ENCODE data around the gene ST6GALNAC4. TPM values are rescaled to one million over a fixed set of nuclear protein-coding genes. Genes with fewer than 3 reads are reported as not detected.

ST6GALNAC4 gene
- total RNA-seq, 1 donor from 2014 or later: 28.3 TPM

DNA sequence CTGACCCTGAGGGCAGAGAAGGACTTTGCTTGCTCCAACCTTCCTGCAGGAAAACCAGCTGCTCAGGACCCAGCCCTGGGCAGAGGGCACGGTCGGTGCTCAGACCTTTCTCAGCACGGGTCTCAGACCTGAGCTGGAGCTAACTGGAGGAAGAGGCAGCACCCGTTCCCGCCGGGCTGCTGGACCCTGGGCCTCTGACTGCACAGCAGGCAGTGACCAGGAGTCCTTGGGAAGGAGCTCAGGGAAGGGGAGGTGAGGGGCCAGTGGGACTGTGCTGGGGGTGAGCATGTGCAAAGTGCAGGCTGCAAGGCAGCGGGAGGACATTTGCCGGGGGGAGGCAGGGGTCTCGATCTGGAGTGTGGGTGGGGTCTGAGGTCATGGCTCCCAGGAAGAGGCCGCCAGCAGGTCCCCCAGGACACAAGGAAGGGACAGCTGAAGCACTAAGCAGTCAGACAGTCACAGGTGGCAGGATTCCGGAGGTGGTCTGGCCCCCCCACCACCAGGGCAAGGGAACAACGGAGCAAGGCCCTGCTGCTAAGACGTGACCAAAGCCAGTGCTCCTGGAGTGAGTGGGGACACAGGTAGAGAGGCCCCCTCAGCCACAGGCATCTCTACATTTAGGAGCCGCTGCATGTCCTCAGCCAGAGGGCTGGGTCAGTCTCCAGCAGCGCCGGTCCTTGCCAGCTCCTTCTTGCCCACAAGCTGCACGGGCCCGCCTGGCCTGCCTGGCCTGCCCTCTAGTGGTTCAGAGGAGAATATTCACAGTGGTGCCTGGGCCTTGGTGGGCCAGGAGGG, 25.6 kb upstream of the ST6GALNAC4 start:
- Mint-ChIP-seq H3K4me1 (peaks cover 22% of the 10 kb centered on the region), H3K9me3 (no peaks in the 10 kb centered on the region)

DNA sequence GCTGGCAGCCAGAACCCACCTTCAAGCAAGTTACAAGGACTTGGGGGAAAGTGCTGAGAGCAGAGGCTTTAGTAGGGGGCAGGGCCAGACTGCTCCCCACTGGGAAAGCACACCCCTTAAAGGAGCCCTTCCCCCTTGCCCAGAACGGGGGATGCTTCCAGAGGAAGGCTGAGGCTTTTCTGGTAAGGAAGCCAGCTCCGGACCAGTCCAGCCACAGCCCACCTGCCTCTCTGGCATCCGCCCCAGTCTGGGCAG, 25.0 kb upstream of the ST6GALNAC4 start:
- intact Hi-C loops (cut with micrococcal nuclease): loop anchor here (2.0 kb wide), 2 partner anchors 29 to 175 kb away; no protein-coding TSS in a partner anchor
- Mint-ChIP-seq H3K36me3 (ENCODE audit: low read depth) (peaks cover 38% of the 10 kb centered on the region), H3K27me3 (peaks cover 2% of the 10 kb centered on the region), H3K27ac (no peak overlapping the region), H3K9me3 (no peaks in the 10 kb centered on the region), H3K4me1 (peaks cover 27% of the 10 kb centered on the region), H3K4me3 (no peak overlapping the region)
- DNase-seq: no peak

More for the DNA sequence above, 25.6 kb upstream of the ST6GALNAC4 start:
- peak; percentile 84 for DNase-seq
- Mint-ChIP-seq H3K4me3 (no peak overlapping the region), H3K27ac (no peak overlapping the region), H3K36me3 (ENCODE audit: low read depth) (peaks cover 41% of the 10 kb centered on the region), H3K27me3 (peaks cover 2% of the 10 kb centered on the region)
- intact Hi-C loops (cut with micrococcal nuclease): loop anchor here (1.0 to 2.0 kb wide), 4 partner anchors 13 to 174 kb away; no protein-coding TSS in a partner anchor

- H3K36me3 Mint-ChIP-seq (ENCODE audit: low read depth): peaks cover 38% of the 10 kb centered on the region
- DNase-seq: no peak
Observed at GRCh38 chr9:127941062-127941960, 24.5 kb upstream of the ST6GALNAC4 start.

GRCh38 chr9:127940593-127940992, 23.8 kb upstream of the ST6GALNAC4 start:
- H3K4me1 Mint-ChIP-seq: peaks cover 40% of the 10 kb centered on the region
- H3K27ac Mint-ChIP-seq: no peak overlapping the region
- intact Hi-C loops (cut with micrococcal nuclease): no loop called here
- no peak overlapping the region for H3K4me3 Mint-ChIP-seq
- no peak for DNase-seq
- peaks cover 2% of the 10 kb centered on the region for H3K27me3 Mint-ChIP-seq
- H3K9me3 Mint-ChIP-seq: no peaks in the 10 kb centered on the region
- peaks cover 46% of the 10 kb centered on the region for H3K36me3 Mint-ChIP-seq (ENCODE audit: low read depth)

More at GRCh38 chr9:127941062-127941960, 24.5 kb upstream of the ST6GALNAC4 start:
- Mint-ChIP-seq H3K4me3 (no peak overlapping the region), H3K9me3 (no peaks in the 10 kb centered on the region), H3K4me1 (peaks cover 33% of the 10 kb centered on the region), H3K27ac (peak overlapping the region; percentile 29), H3K27me3 (peaks cover 2% of the 10 kb centered on the region)
- intact Hi-C loops (cut with micrococcal nuclease): no loop called here

DNA sequence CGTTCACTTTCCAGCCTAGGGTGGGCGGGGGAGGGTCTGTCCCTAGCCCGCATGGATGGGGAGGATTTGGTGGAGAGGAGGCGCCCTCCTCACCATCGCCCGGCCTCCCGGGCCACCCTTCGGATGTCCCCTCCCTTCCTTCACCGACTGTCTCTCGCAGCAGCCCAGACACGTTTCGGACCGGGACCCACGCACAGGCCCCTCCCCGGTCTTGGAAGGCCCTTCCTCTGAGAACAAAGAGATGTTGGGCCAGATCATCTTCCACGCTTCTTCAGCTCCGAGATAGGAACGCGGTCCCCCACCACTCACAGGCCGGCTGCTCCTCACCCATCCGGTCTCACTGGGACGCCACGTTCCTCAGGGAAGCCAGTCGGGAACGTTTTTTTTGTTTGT, 21.5 kb upstream of the ST6GALNAC4 start:
- intact Hi-C loops (cut with micrococcal nuclease): no loop called here
- Mint-ChIP-seq H3K36me3 (ENCODE audit: low read depth) (peaks cover 40% of the 10 kb centered on the region), H3K27ac (peak overlapping the region; percentile 49), H3K4me3 (peak overlapping the region; percentile 35), H3K27me3 (peaks cover 2% of the 10 kb centered on the region), H3K9me3 (no peaks in the 10 kb centered on the region), H3K4me1 (peaks cover 41% of the 10 kb centered on the region)
- peak; percentile 70 for DNase-seq

DNA sequence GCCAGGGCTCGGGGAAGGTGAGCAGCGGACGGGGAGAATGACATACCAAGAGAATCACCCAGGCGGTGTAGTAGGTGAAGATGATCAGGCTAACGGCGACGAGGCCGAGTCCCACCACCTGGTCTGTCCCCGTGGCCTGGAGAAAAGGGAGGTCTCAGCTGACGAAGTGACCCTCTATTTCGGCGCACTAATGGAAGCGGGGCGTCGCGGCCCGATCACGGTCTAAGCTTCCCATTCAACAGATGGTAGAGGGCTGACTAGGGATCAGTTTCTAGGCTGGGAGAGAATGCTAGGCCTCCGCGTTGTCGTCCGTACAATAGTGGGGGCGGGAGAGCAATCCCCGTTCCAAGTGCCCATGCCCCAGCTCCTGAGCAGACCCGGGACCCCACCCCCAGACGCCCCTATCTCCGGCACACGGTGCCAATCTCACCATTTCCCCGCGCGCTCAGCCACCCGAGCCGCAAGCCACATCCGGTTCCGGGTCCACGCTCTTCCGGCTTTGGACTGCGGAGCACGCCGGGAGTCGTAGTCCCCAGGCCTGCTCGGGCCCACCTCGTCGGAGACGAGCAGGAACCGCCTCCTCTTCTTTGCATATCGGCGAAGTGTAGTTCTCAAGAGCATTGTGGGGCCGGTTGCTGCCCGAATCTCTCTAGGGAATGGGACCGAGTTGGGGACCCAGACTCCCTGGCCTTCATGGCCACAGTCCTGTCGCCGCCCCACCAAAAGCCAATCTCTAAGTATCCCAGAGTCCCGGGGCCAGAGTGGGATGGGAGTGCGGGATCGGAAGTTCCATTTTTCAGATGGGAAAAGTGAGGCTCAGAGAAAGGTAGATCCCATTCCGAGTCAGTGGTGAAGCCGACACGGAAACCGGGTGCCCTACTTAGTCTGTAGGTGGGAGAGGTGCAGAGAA, 20.8 kb upstream of the ST6GALNAC4 start, which contains the start of gene DPM2:
Gene DPM2 (minus strand): TSS at position 467 of the 910 bp plus-strand sequence. CDS start 34 bp downstream, at position 433.
- DNase-seq: peak; percentile 96
- Mint-ChIP-seq H3K9me3 (no peaks in the 10 kb centered on the region), H3K4me1 (peaks cover 42% of the 10 kb centered on the region), H3K27ac (peak within 1 kb of the TSS; percentile 85), H3K4me3 (peak within 1 kb of the TSS; percentile 89), H3K36me3 (ENCODE audit: low read depth) (peaks cover 40% of the 10 kb centered on the region), H3K27me3 (peaks cover 2% of the 10 kb centered on the region)
- intact Hi-C loops (cut with micrococcal nuclease): no loop called here

- Mint-ChIP-seq H3K4me3 (peak overlapping the region; percentile 89), H3K4me1 (peaks cover 42% of the 10 kb centered on the region), H3K36me3 (ENCODE audit: low read depth) (peaks cover 34% of the 10 kb centered on the region), H3K27ac (peak overlapping the region; percentile 85), H3K9me3 (no peaks in the 10 kb centered on the region), H3K27me3 (peaks cover 2% of the 10 kb centered on the region)
- no peak for DNase-seq
- intact Hi-C loops (cut with micrococcal nuclease): no loop called here
Observed at GRCh38 chr9:127937056-127937387, 20.2 kb upstream of the ST6GALNAC4 start.

DNA sequence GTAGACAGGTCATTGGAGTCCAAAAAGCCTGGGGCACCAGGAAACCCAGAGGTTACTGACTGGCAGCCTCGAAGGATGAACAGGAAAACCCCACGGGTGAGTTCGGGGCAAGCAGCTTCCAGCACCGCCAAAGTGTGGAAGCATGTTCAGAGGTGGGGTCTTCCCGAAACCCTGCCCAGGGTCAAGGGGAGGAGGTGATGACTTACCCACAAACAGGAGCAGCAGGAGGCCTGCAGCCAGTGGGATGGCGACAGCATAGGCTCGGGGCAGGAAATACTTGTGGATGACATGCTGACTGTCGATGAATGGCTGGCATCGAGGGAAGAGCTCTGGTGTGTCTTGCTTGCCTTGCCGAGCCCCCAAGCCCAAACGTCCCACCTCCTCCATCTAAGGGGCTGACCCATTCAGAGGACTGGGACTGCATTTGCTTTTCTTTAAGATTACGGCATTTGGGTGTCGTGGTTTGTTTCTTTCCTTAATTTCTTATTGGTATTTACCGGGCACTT, 19.6 kb upstream of the ST6GALNAC4 start:
- peak; percentile 68 for DNase-seq

DNA sequence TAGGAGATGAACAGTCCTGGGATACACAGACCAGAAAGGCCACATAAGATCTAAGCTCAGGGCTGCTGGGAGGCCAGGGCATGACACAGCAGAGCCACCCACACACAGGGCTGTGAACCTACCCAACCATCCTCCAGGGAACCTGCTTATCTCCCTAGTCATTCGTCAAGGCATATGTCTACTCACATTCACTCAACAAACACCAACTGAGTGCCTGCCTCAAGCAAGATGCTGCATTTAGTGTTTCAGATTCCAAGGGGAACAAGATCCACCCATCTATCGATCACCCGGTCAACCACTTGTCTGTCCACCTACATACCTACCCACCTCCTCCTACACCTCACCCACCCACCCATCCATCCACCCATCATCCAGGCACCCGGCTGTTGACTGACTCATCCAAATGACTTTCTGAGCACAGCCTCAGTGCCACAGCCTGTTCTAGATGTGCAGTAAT, 19.0 kb upstream of the ST6GALNAC4 start:
- H3K36me3 Mint-ChIP-seq (ENCODE audit: low read depth): peaks cover 30% of the 10 kb centered on the region
- peak; percentile 69 for DNase-seq
- intact Hi-C loops (cut with micrococcal nuclease): no loop called here
- H3K27me3 Mint-ChIP-seq: peaks cover 2% of the 10 kb centered on the region
- H3K9me3 Mint-ChIP-seq: no peaks in the 10 kb centered on the region
- H3K4me1 Mint-ChIP-seq: peaks cover 50% of the 10 kb centered on the region
- H3K4me3 Mint-ChIP-seq: peak overlapping the region; percentile 89
- peak overlapping the region; percentile 48 for H3K27ac Mint-ChIP-seq

More for the DNA sequence above, 19.6 kb upstream of the ST6GALNAC4 start:
- Mint-ChIP-seq H3K36me3 (ENCODE audit: low read depth) (peaks cover 32% of the 10 kb centered on the region), H3K27ac (peak overlapping the region; percentile 48), H3K27me3 (peaks cover 2% of the 10 kb centered on the region), H3K9me3 (no peaks in the 10 kb centered on the region), H3K4me3 (peak overlapping the region; percentile 89), H3K4me1 (peaks cover 45% of the 10 kb centered on the region)
- intact Hi-C loops (cut with micrococcal nuclease): no loop called here

DNA sequence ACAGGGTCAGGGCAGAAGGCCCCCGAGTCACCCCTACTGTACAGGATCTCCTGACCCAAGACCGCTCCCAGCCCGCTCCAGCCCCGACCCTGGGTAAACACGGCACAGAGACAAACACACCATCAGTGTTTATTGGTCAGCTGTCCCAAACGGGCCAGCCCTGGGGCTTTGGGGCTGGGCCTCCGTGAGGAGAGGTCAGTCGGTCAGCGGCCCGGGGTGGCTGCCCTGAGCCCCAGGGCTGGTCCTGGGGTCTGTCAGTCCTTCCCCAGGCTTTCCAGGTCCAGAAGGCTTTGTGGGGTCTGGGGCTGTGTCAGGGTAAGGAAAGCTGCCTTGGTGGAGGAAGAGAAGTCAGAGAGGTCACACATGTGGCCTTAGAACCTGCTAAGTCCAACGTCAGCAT, 18.1 kb upstream of the ST6GALNAC4 start:
- Mint-ChIP-seq H3K4me3 (peak overlapping the region; percentile 64), H3K36me3 (ENCODE audit: low read depth) (peaks cover 24% of the 10 kb centered on the region), H3K27me3 (peaks cover 2% of the 10 kb centered on the region), H3K27ac (peak overlapping the region; percentile 17), H3K9me3 (no peaks in the 10 kb centered on the region), H3K4me1 (peaks cover 49% of the 10 kb centered on the region)
- intact Hi-C loops (cut with micrococcal nuclease): no loop called here
- no peak for DNase-seq

- H3K4me1 Mint-ChIP-seq: peaks cover 51% of the 10 kb centered on the region
- intact Hi-C loops (cut with micrococcal nuclease): no loop called here
- DNase-seq: no peak
- H3K4me3 Mint-ChIP-seq: peak overlapping the region; percentile 40
- H3K27me3 Mint-ChIP-seq: peaks cover 2% of the 10 kb centered on the region
- H3K9me3 Mint-ChIP-seq: no peaks in the 10 kb centered on the region
- peak overlapping the region; percentile 28 for H3K27ac Mint-ChIP-seq
- H3K36me3 Mint-ChIP-seq (ENCODE audit: low read depth): peaks cover 24% of the 10 kb centered on the region
Observed at GRCh38 chr9:127934248-127934647, 17.4 kb upstream of the ST6GALNAC4 start.

GRCh38 chr9:127931092-127931881, 14.4 kb upstream of the ST6GALNAC4 start:
- peak overlapping the region; percentile 70 for H3K27ac Mint-ChIP-seq

More at GRCh38 chr9:127931092-127931881, 14.4 kb upstream of the ST6GALNAC4 start:
- H3K4me1 Mint-ChIP-seq: peaks cover 36% of the 10 kb centered on the region
- H3K27me3 Mint-ChIP-seq: peaks cover 5% of the 10 kb centered on the region
- peak; percentile 80 for DNase-seq
- peak overlapping the region; percentile 82 for H3K4me3 Mint-ChIP-seq
- peaks cover 19% of the 10 kb centered on the region for H3K36me3 Mint-ChIP-seq (ENCODE audit: low read depth)
- no peaks in the 10 kb centered on the region for H3K9me3 Mint-ChIP-seq
- intact Hi-C loops (cut with micrococcal nuclease): no loop called here
